C4-2B (cell line): ENCODE data around the gene EGFLAM.

Experiments
- CTCF ChIP-seq: fragments of 450-650 bp; conservative IDR thresholded peaks from 2 replicates; pipeline ENCODE4 v1.5.1; 2017; ENCODE audit warnings: mild to moderate bottlenecking
- ZFX ChIP-seq: fragments of 450-650 bp; IDR thresholded peaks from 2 replicates; pipeline ENCODE4 v1.6.1; 2017

DNA sequence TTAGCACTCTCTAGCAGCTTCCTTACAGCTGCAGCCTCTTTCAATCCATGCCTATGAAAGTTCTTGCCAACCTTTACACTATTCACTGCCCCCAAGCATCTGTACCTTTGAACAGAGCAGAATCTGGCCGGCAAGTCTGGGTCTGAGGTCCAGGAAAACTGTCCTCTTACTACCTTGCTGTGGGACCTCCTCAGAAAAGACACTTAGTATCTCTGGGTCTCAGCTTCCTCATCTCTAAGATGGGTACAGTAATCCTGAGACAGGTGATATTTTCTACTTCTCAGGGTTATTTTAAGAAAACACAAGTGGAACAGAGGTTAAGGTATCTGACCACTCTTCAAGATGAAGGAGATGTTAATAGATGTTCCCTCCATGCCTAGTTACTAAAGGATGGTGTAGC, 120.2 kb downstream of the EGFLAM start:
- TF ChIP-seq CTCF (no peak), ZFX (no peak)
